OCI-M1 (cell line): ENCODE data around the gene UBA5.

Source experiments
- DNase-seq: peaks from one replicate; lab custom pipeline; 2025; lab: John Stamatoyannopoulos, UW

The UBA5 gene

DNA sequence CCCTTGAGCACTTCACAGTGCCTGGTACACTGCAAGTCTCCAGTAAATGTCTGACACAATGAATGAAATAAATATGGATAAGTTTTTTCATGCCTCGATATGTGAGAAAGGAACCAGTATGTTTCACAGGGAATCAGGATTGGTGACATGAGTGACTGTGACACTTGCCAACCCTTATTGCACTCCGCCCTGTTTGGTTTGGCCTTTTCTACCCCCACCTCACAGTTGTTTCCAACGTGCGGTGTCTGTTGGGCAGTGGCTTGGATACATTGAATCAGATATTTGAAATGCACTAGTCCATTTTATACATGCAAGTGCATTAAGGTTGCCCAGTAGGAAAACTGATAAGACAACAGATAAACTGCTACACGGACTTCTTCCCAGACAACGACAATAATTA, 60.1 kb downstream of the UBA5 start:
- DNase-seq = no peak

GRCh38 chr3:132721479-132722164, 61.5 kb downstream of the UBA5 start:
- DNase-seq = peak; percentile 77

DNA sequence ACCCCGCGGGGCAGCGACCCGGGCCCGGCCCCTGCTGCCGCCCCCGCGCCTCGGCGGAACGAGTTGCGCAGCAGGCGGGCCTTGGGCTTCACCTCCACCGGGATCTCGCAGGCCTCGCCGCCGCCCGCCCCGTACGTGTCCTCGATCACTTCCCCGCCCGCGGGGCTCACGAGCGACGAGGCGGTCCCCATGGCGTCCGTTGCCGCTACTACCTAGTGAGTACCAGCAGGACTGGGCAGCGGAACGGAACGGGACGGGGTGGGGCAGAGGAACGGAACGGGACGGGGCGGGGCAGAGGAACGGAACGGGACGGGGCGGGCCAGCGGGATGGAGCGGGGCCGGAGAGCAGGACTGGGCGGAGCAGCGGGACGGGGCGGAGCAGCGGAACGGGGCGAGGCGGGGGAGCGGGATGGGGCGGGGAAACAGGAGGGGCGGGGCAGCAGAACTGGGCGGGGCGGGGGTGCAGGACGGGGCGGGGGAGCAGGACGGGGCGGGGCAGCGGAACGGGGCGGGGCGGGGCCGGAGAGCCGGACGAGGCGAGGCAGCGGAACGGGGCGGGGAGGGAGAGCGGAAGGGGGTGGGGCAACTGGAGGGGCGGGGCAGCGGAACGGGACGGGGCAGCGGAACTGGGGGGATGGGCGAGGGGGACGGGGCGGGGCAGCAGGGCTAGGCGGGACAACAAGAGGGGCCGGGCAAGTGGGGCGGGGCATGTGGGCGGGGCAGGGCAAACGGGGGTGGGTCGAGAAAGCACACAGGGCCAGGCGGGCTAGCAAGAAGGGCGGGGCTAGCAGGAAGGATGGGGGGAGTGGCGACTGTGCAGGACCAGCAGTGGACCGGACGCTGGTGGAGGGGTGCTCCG, 62.3 kb downstream of the UBA5 start, which contains the start of gene NPHP3:
NPHP3 (minus strand) TSS at position 245 of the 859 bp plus-strand sequence; CDS start at position 191, 54 bp downstream.
- peak; percentile 93 for DNase-seq

- DNase-seq = no peak
These were observed 63.2 kb downstream of the UBA5 start for GRCh38 chr3:132723024-132723950.

GRCh38 chr3:132726341-132726823, 66.3 kb downstream of the UBA5 start:
- DNase-seq = peak; percentile 84
